IPS-NIHi7 (cell line): ENCODE measurements around the gene DCT.

ENCODE experiments used
- DNase-seq: peaks from one replicate; pipeline ENCODE4 v3.0.0; 2012; ENCODE audit warnings: mixed read lengths; ENCODE audit errors: extremely low spot score

The DCT gene

GRCh38 chr13:94454334-94454733 lies 25.1 kb downstream of the DCT start:
- no peak for DNase-seq

GRCh38 chr13:94444826-94445225 lies 34.7 kb downstream of the DCT start:
- no peak for DNase-seq

GRCh38 chr13:94435604-94436226 lies 43.8 kb downstream of the DCT start:
- peak; percentile 54 for DNase-seq

GRCh38 chr13:94433055-94433961 lies 46.2 kb downstream of the DCT start:
- peak; percentile 61 for DNase-seq

GRCh38 chr13:94431987-94432386 lies 47.5 kb downstream of the DCT start:
- DNase-seq: no peak

GRCh38 chr13:94431574-94431973 lies 47.9 kb downstream of the DCT start:
- DNase-seq: no peak

- no peak for DNase-seq
Observed at GRCh38 chr13:94427313-94427953, 52.0 kb downstream of the DCT start.

GRCh38 chr13:94419925-94420305 lies 59.6 kb downstream of the DCT start:
- no peak for DNase-seq

- no peak for DNase-seq
Observed at GRCh38 chr13:94419304-94419924, 60.1 kb downstream of the DCT start.

- DNase-seq: no peak
Observed at GRCh38 chr13:94417294-94417693, 62.2 kb downstream of the DCT start.

- peak; percentile 73 for DNase-seq
Observed at GRCh38 chr13:94416454-94417080, 62.9 kb downstream of the DCT start.

GRCh38 chr13:94415500-94416237 lies 63.8 kb downstream of the DCT start:
- DNase-seq: no peak

GRCh38 chr13:94414708-94415107 lies 64.8 kb downstream of the DCT start:
- no peak for DNase-seq

GRCh38 chr13:94414141-94414540 lies 65.3 kb downstream of the DCT start:
- no peak for DNase-seq

- DNase-seq: no peak
Observed at GRCh38 chr13:94413598-94413944, 65.9 kb downstream of the DCT start.

GRCh38 chr13:94412870-94413597 lies 66.4 kb downstream of the DCT start:
- DNase-seq: no peak

GRCh38 chr13:94411747-94412146 lies 67.7 kb downstream of the DCT start:
- no peak for DNase-seq

- DNase-seq: no peak
Observed at GRCh38 chr13:94408314-94409036, 71.0 kb downstream of the DCT start.

GRCh38 chr13:94400874-94401273 lies 78.6 kb downstream of the DCT start:
- no peak for DNase-seq

GRCh38 chr13:94399812-94400211 lies 79.7 kb downstream of the DCT start:
- DNase-seq: no peak
